ENCODE measurements around the gene SEMA6D. TPM values are rescaled to one million over a fixed set of nuclear protein-coding genes. Genes with fewer than 3 reads are reported as not detected.

SEMA6D gene
- total RNA-seq, 1 donor, result 17.7 TPM

- no peak for DNase-seq (ENCODE audit: low read depth)
- H3K4me3 ChIP-seq (ENCODE audit: low read depth, low read length), result no peak overlapping the region
- no peak for TF ChIP-seq CTCF (IDR thresholded peaks at IDR 0.05; ENCODE audit: insufficient read depth, low read length)
Observed at GRCh38 chr15:47755941-47756340, 38.6 kb downstream of the SEMA6D start.

GRCh38 chr15:47756872-47757271 lies 39.6 kb downstream of the SEMA6D start:
- no peak for TF ChIP-seq CTCF (IDR thresholded peaks at IDR 0.05; ENCODE audit: insufficient read depth, low read length)
- H3K4me3 ChIP-seq (ENCODE audit: low read depth, low read length), result no peak overlapping the region
- peak; percentile 78 for DNase-seq (ENCODE audit: low read depth)

- no peak overlapping the region for H3K4me3 ChIP-seq (ENCODE audit: low read depth, low read length)
- no peak for TF ChIP-seq CTCF (IDR thresholded peaks at IDR 0.05; ENCODE audit: insufficient read depth, low read length)
- DNase-seq (ENCODE audit: low read depth), result no peak
Observed at GRCh38 chr15:47757331-47757730, 40.0 kb downstream of the SEMA6D start.

GRCh38 chr15:47762621-47763020 lies 45.3 kb downstream of the SEMA6D start:
- DNase-seq (ENCODE audit: low read depth), result no peak
- TF ChIP-seq CTCF (IDR thresholded peaks at IDR 0.05; ENCODE audit: insufficient read depth, low read length), result no peak
- no peak overlapping the region for H3K4me3 ChIP-seq (ENCODE audit: low read depth, low read length)

- H3K4me3 ChIP-seq (ENCODE audit: low read depth, low read length), result no peak overlapping the region
- no peak for TF ChIP-seq CTCF (IDR thresholded peaks at IDR 0.05; ENCODE audit: insufficient read depth, low read length)
- no peak for DNase-seq (ENCODE audit: low read depth)
Observed at GRCh38 chr15:47764666-47765065, 47.4 kb downstream of the SEMA6D start.

- no peak for DNase-seq (ENCODE audit: low read depth)
- H3K4me3 ChIP-seq (ENCODE audit: low read depth, low read length), result no peak overlapping the region
- no peak for TF ChIP-seq CTCF (IDR thresholded peaks at IDR 0.05; ENCODE audit: insufficient read depth, low read length)
Observed at GRCh38 chr15:47766406-47766805, 49.1 kb downstream of the SEMA6D start.

- no peak overlapping the region for H3K4me3 ChIP-seq (ENCODE audit: low read depth, low read length)
- no peak for DNase-seq (ENCODE audit: low read depth)
- TF ChIP-seq CTCF (IDR thresholded peaks at IDR 0.05; ENCODE audit: insufficient read depth, low read length), result no peak
Observed at GRCh38 chr15:47767035-47767434, 49.7 kb downstream of the SEMA6D start.
